Neural progenitor cell (in vitro differentiated cells): Measurements from ENCODE around the gene CNTNAP2. TPM values are rescaled to one million over a fixed set of nuclear protein-coding genes. Genes with fewer than 3 reads are reported as not detected.

ENCODE experiments used
- DNase-seq: peaks from one replicate; pipeline ENCODE4 v3.0.0-alpha.2; 2016; ENCODE audit warnings: low spot score
- H2AFZ ChIP-seq: fragments of 200-600 bp; sonication (generic); replicated peaks from 2 replicates; pipeline ENCODE4 v1.6.1; 2016; ENCODE audit warnings: antibody characterized with exemption
- H3F3A ChIP-seq: fragments of 200-600 bp; sonication (generic); 2 replicates; pipeline ENCODE4 v1.6.1; 2016; ENCODE audit warnings: antibody characterized with exemption, low read depth
- H3K27ac ChIP-seq: fragments of 200-600 bp; sonication (generic); 2 replicates; pipeline ENCODE4 v1.5.1; 2016; ENCODE audit warnings: mild to moderate bottlenecking
- H3K27me3 ChIP-seq: fragments of 200-600 bp; sonication (generic); 2 replicates; pipeline ENCODE4 v1.6.1; 2016; ENCODE audit warnings: mild to moderate bottlenecking, moderate library complexity
- H3K36me3 ChIP-seq: fragments of 200-600 bp; sonication (generic); 2 replicates; pipeline ENCODE4 v1.5.1; 2016
- H3K4me1 ChIP-seq: fragments of 200-600 bp; sonication (generic); 2 replicates; pipeline ENCODE4 v1.6.1; 2016; ENCODE audit warnings: mixed run types
- H3K4me2 ChIP-seq: fragments of 200-600 bp; sonication (generic); 2 replicates; pipeline ENCODE4 v1.6.1; 2016
- H3K4me3 ChIP-seq: fragments of 200-600 bp; sonication (generic); 2 replicates; pipeline ENCODE4 v1.5.1; 2016
- H3K79me2 ChIP-seq: fragments of 200-600 bp; sonication (generic); 2 replicates; pipeline ENCODE4 v1.6.1; 2016; ENCODE audit warnings: low read depth
- H3K9ac ChIP-seq: fragments of 200-600 bp; sonication (generic); 2 replicates; pipeline ENCODE4 v1.6.1; 2016
- H3K9me3 ChIP-seq: fragments of 200-600 bp; sonication (generic); 2 replicates; pipeline ENCODE4 v1.5.1; 2016; ENCODE audit warnings: low read depth
- H4K20me1 ChIP-seq: fragments of 200-600 bp; sonication (generic); 2 replicates; pipeline ENCODE4 v1.6.1; 2016; ENCODE audit warnings: low read depth
- H3K27ac Mint-ChIP-seq: 3 replicates; pipeline ENCODE4 v1.8.0; 2021; ENCODE audit warnings: mixed read lengths
- H3K27me3 Mint-ChIP-seq: 2 replicates; pipeline ENCODE4 v1.8.0; 2022; ENCODE audit warnings: low read depth, mild to moderate bottlenecking, inconsistent platforms, moderate library complexity, mixed read lengths; ENCODE audit not compliant: insufficient read depth
- H3K36me3 Mint-ChIP-seq: 3 replicates; pipeline ENCODE4 v1.8.0; 2021; ENCODE audit warnings: mixed read lengths
- H3K4me1 Mint-ChIP-seq: 3 replicates; pipeline ENCODE4 v1.8.0; 2021; ENCODE audit warnings: mixed read lengths
- H3K4me3 Mint-ChIP-seq: 3 replicates; pipeline ENCODE4 v1.8.0; 2021; ENCODE audit warnings: mild to moderate bottlenecking, moderate library complexity, mixed read lengths
- H3K9me3 Mint-ChIP-seq: 3 replicates; pipeline ENCODE4 v1.8.0; 2020; ENCODE audit warnings: mixed read lengths
- CTCF ChIP-seq: fragments of 200-600 bp; sonication (generic); IDR thresholded peaks from 2 replicates; pipeline ENCODE4 v1.5.1; 2017; ENCODE audit warnings: antibody characterized with exemption, mild to moderate bottlenecking
- EZH2 ChIP-seq: fragments of 200-600 bp; sonication (generic); IDR thresholded peaks from 2 replicates; pipeline ENCODE4 v1.6.1; 2017; ENCODE audit warnings: antibody characterized with exemption, mild to moderate bottlenecking, moderate library complexity
- EZH2phosphoT487 ChIP-seq: fragments of 200-600 bp; sonication (generic); IDR thresholded peaks from 2 replicates; pipeline ENCODE4 v1.6.1; 2017; ENCODE audit warnings: antibody characterized with exemption
- total RNA-seq: library from RNA; depleted of rRNA; stranded (reverse); fragments of >200 nt; gene quantifications from 2 replicates; pipeline ENCODE4 v1.2.3, GENCODE V29; 2015; ENCODE audit warnings: low replicate concordance

Gene CNTNAP2
- total RNA-seq, 1 donor from 2014 or later: 126 TPM

DNA sequence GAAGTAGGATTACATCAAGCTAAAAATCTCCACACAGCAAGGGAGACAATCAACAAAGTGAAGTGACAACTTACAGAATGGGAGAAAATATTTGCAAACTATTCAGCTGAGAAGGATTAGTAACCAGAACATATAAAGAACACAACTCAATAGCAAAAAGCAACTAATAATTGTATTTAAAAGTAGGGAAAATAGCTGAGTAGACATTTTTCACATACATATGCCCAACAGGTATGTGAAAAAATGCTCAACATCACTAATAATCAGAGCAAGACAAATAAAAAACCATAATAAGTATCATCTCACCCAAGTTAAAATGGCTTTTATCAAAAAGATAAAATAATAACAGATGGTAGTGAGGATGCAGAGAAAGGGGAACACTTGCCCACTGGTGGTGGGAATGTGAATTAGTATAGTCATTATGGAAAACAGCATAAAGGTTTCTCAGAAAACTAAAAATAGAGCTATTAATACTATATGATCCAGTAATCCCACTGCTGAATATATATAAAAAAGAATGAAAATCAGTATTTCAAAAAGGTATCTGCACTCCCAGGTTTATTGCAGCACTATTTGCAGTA, 1689.5 kb downstream of the CNTNAP2 start:
- Histone ChIP-seq H3K79me2 (no peaks in the 10 kb centered on the region), H3K9me3 (no peaks in the 10 kb centered on the region), H3F3A (peaks cover 14% of the 10 kb centered on the region), H3K4me3 (no peak overlapping the region), H4K20me1 (no peaks in the 10 kb centered on the region), H2AFZ (no peak overlapping the region), H3K36me3 (no peaks in the 10 kb centered on the region), H3K4me1 (no peaks in the 10 kb centered on the region), H3K27ac (no peak overlapping the region), H3K9ac (no peak overlapping the region), H3K4me2 (no peak overlapping the region), H3K27me3 (no peaks in the 10 kb centered on the region)
- TF ChIP-seq EZH2phosphoT487 (no peak), CTCF (no peak), EZH2 (no peak)
- Mint-ChIP-seq H3K4me3 (no peak overlapping the region), H3K27me3 (no peaks in the 10 kb centered on the region), H3K9me3 (peaks cover 22% of the 10 kb centered on the region), H3K27ac (no peak overlapping the region), H3K4me1 (peaks cover 5% of the 10 kb centered on the region), H3K36me3 (no peaks in the 10 kb centered on the region)
- no peak for DNase-seq

GRCh38 chr7:147809786-147810185, 1693.2 kb downstream of the CNTNAP2 start:
- H3K4me3 ChIP-seq: no peak overlapping the region
- no peaks in the 10 kb centered on the region for H3K36me3 ChIP-seq
- no peaks in the 10 kb centered on the region for H3K9me3 ChIP-seq
- H4K20me1 ChIP-seq: no peaks in the 10 kb centered on the region
- H2AFZ ChIP-seq: no peak overlapping the region
- H3K36me3 Mint-ChIP-seq: no peaks in the 10 kb centered on the region
- H3K4me2 ChIP-seq: no peak overlapping the region
- peaks cover 16% of the 10 kb centered on the region for H3K9me3 Mint-ChIP-seq
- H3K27ac Mint-ChIP-seq: no peak overlapping the region
- H3K27me3 Mint-ChIP-seq: no peaks in the 10 kb centered on the region
- no peaks in the 10 kb centered on the region for H3K79me2 ChIP-seq
- no peak overlapping the region for H3K9ac ChIP-seq
- no peak for DNase-seq
- H3K4me1 ChIP-seq: no peaks in the 10 kb centered on the region
- H3F3A ChIP-seq: no peaks in the 10 kb centered on the region
- H3K27ac ChIP-seq: no peak overlapping the region
- no peaks in the 10 kb centered on the region for H3K27me3 ChIP-seq
- TF ChIP-seq EZH2phosphoT487 (no peak), EZH2 (no peak), CTCF (no peak)
- H3K4me1 Mint-ChIP-seq: no peaks in the 10 kb centered on the region
- H3K4me3 Mint-ChIP-seq: no peak overlapping the region

DNA sequence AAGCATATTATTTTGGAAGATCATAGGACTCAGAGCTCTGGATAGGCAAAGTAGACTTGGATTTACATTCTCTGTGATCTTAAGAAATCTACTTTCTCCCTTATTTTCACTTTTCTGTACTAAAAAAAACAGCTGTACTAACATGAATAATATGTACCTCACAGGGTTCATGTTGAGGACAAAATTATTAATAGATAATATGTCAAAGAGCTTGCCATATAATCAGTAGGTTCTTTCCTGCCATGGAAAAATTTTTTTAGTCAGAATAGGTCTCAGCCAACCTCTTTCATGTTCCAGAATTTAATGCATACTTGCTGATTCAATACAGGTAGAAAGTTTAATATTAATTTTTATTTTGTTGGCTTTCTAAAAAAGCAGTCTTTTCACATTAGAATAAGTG, 1693.7 kb downstream of the CNTNAP2 start:
- H3K4me3 Mint-ChIP-seq: no peak overlapping the region
- no peaks in the 10 kb centered on the region for H3K4me1 Mint-ChIP-seq
- Histone ChIP-seq H3K79me2 (no peaks in the 10 kb centered on the region), H3F3A (no peaks in the 10 kb centered on the region), H3K27me3 (no peaks in the 10 kb centered on the region), H3K4me2 (no peak overlapping the region), H4K20me1 (no peaks in the 10 kb centered on the region), H3K4me3 (no peak overlapping the region), H2AFZ (no peak overlapping the region), H3K9ac (no peak overlapping the region), H3K9me3 (no peaks in the 10 kb centered on the region), H3K27ac (no peak overlapping the region), H3K4me1 (no peaks in the 10 kb centered on the region), H3K36me3 (no peaks in the 10 kb centered on the region)
- H3K9me3 Mint-ChIP-seq: peaks cover 12% of the 10 kb centered on the region
- TF ChIP-seq EZH2phosphoT487 (no peak), EZH2 (no peak), CTCF (no peak)
- H3K27me3 Mint-ChIP-seq: no peaks in the 10 kb centered on the region
- no peak for DNase-seq
- H3K27ac Mint-ChIP-seq: no peak overlapping the region
- no peaks in the 10 kb centered on the region for H3K36me3 Mint-ChIP-seq
